HL-60 (cell line): ENCODE data around the gene GRB7.

ENCODE experiments used
- DNase-seq, 2 experiments: peaks; one replicate each; pipeline ENCODE4 v3.0.0-alpha.2; 2010 to 2020; ENCODE audit warnings: low read depth in 1 of 2, low spot score in 1 of 2
- H3K27ac ChIP-seq: fragments of 250-450 bp; sonication (Bioruptor Pico); replicated peaks from 2 replicates; pipeline ENCODE4 v1.5.1; 2020; ENCODE audit warnings: mild to moderate bottlenecking, moderate library complexity
- H3K27me3 ChIP-seq: fragments of 250-450 bp; sonication (Bioruptor Pico); 2 replicates; pipeline ENCODE4 v1.5.1; 2021; ENCODE audit warnings: mild to moderate bottlenecking, moderate library complexity; ENCODE audit not compliant: insufficient read depth, poor library complexity, severe bottlenecking
- H3K4me3 ChIP-seq: replicated peaks from 2 replicates; pipeline ENCODE4 v1.5.1; 2011; ENCODE audit warnings: mild to moderate bottlenecking, control low read depth, low read length; ENCODE audit not compliant: insufficient read depth
- CTCF ChIP-seq: IDR thresholded peaks from one replicate; pipeline ENCODE4 v1.5.1; 2011; ENCODE audit warnings: low read length, control low read depth, inconsistent platforms; ENCODE audit not compliant: insufficient read depth
- GABPA ChIP-seq: IDR thresholded peaks from 2 replicates; pipeline ENCODE4 v1.6.1; 2012; ENCODE audit warnings: low read depth
- POLR2AphosphoS5 ChIP-seq: IDR thresholded peaks from 2 replicates; pipeline ENCODE4 v1.6.1; 2012; ENCODE audit warnings: low read depth
- REST ChIP-seq: IDR thresholded peaks from 2 replicates; pipeline ENCODE4 v1.6.1; 2012; ENCODE audit warnings: low read depth; ENCODE audit not compliant: insufficient replicate concordance
- SPI1 ChIP-seq: IDR thresholded peaks from 2 replicates; pipeline ENCODE4 v1.6.1; 2012; ENCODE audit warnings: low read depth, mild to moderate bottlenecking, borderline replicate concordance

Gene GRB7

GRCh38 chr17:39744075-39744835 is 6.5 kb downstream of the GRB7 start:
- Histone ChIP-seq H3K27me3 (peaks cover 36% of the 10 kb centered on the region), H3K4me3 (no peak overlapping the region), H3K27ac (no peak overlapping the region)
- no peak for TF ChIP-seq SPI1
- no peak for TF ChIP-seq CTCF
- no peak for TF ChIP-seq POLR2AphosphoS5
- TF ChIP-seq REST, result no peak
- TF ChIP-seq GABPA, result no peak
- no peak for DNase-seq

GRCh38 chr17:39744836-39745215 is 7.1 kb downstream of the GRB7 start:
- TF ChIP-seq POLR2AphosphoS5 (no peak), REST (no peak), SPI1 (no peak), GABPA (no peak), CTCF (no peak)
- Histone ChIP-seq H3K27ac (no peak overlapping the region), H3K4me3 (no peak overlapping the region), H3K27me3 (peaks cover 30% of the 10 kb centered on the region)
- no peak for DNase-seq

GRCh38 chr17:39745335-39746144 is 7.8 kb downstream of the GRB7 start:
- Histone ChIP-seq H3K27ac (no peak overlapping the region), H3K27me3 (peaks cover 23% of the 10 kb centered on the region), H3K4me3 (no peak overlapping the region)
- DNase-seq, result no peak
- TF ChIP-seq CTCF (no peak), SPI1 (no peak)
